A673 (cell line): ENCODE results near the gene ADAMTS10.

ENCODE experiments used
- EZH2 ChIP-seq: fragments of 200-600 bp; sonication (generic); IDR thresholded peaks from 2 replicates; pipeline ENCODE4 v1.6.1; 2017; ENCODE audit warnings: borderline replicate concordance, low read depth, mild to moderate bottlenecking, mixed read lengths, antibody characterized with exemption, low read length; ENCODE audit not compliant: poor library complexity, severe bottlenecking
- TF ChIP-seq, protein P1 (sequence below): fragments of 300-800, 200-600 bp; sonication (generic); conservative IDR thresholded peaks from 2 replicates; pipeline ENCODE4 v1.5.1; 2017; ENCODE audit warnings: low read depth, mild to moderate bottlenecking, antibody characterized with exemption, low read length, moderate library complexity, mixed read lengths

- TF ChIP-seq, protein P1, sequence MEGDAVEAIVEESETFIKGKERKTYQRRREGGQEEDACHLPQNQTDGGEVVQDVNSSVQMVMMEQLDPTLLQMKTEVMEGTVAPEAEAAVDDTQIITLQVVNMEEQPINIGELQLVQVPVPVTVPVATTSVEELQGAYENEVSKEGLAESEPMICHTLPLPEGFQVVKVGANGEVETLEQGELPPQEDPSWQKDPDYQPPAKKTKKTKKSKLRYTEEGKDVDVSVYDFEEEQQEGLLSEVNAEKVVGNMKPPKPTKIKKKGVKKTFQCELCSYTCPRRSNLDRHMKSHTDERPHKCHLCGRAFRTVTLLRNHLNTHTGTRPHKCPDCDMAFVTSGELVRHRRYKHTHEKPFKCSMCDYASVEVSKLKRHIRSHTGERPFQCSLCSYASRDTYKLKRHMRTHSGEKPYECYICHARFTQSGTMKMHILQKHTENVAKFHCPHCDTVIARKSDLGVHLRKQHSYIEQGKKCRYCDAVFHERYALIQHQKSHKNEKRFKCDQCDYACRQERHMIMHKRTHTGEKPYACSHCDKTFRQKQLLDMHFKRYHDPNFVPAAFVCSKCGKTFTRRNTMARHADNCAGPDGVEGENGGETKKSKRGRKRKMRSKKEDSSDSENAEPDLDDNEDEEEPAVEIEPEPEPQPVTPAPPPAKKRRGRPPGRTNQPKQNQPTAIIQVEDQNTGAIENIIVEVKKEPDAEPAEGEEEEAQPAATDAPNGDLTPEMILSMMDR = no peak
- no peak for TF ChIP-seq EZH2
Observed at GRCh38 chr19:8631425-8631819, 20.9 kb upstream of the ADAMTS10 start.
